Middle frontal gyrus (tissue), 1 donor: ENCODE results near the gene DUSP7.

Experiments
- DNase-seq: peaks from one replicate; pipeline ENCODE4 v3.0.0-alpha.2; 2015; ENCODE audit warnings: low spot score; ENCODE audit errors: extremely low spot score

DUSP7 gene

GRCh38 chr3:52010431-52010830 is 45.9 kb downstream of the DUSP7 start:
- no peak for DNase-seq

- DNase-seq: no peak
These were observed 49.1 kb downstream of the DUSP7 start for GRCh38 chr3:52007291-52007690.

- no peak for DNase-seq
These were observed 49.6 kb downstream of the DUSP7 start for GRCh38 chr3:52006820-52007133.

GRCh38 chr3:52006017-52006819 is 50.2 kb downstream of the DUSP7 start:
- DNase-seq: no peak

- peak; percentile 36 for DNase-seq
These were observed 50.8 kb downstream of the DUSP7 start for GRCh38 chr3:52005571-52005986.

- DNase-seq: no peak
These were observed 51.4 kb downstream of the DUSP7 start for GRCh38 chr3:52004906-52005395.

- no peak for DNase-seq
These were observed 52.1 kb downstream of the DUSP7 start for GRCh38 chr3:52004163-52004787.

- DNase-seq: no peak
These were observed 53.6 kb downstream of the DUSP7 start for GRCh38 chr3:52002748-52003147.

GRCh38 chr3:52001443-52001974 is 54.9 kb downstream of the DUSP7 start:
- DNase-seq: no peak

GRCh38 chr3:51999846-52000245 is 56.5 kb downstream of the DUSP7 start:
- DNase-seq: no peak
